Uterus (tissue), 2 donors: ENCODE data around the gene LIFR.

Experiments used
- CTCF ChIP-seq, 4 experiments: fragments of 200-600 bp in 2 of 4; fragments of 450-650 bp in 2 of 4; sonication (generic) in 2 of 4; IDR thresholded peaks; one replicate each; pipeline ENCODE4 v1.5.1; 2016 to 2019; ENCODE audit warnings: antibody characterized with exemption in 4 of 4, mild to moderate bottlenecking in 2 of 4, moderate library complexity in 1 of 4
- POLR2A ChIP-seq, 2 donors: fragments of 450-650 bp; IDR thresholded peaks; one replicate each; pipeline ENCODE4 v1.6.1; 2016; ENCODE audit warnings: antibody characterized with exemption in 2 of 2, mild to moderate bottlenecking in 1 of 2, moderate library complexity in 1 of 2

GRCh38 chr5:38573521-38573920 lies 17.1 kb upstream of the LIFR start:
- TF ChIP-seq POLR2A (IDR thresholded peaks at IDR 0.05), result no peak
- no peak for TF ChIP-seq CTCF (IDR thresholded peaks at IDR 0.05)
